ENCODE measurements around the gene CD8B. TPM values are rescaled to one million over a fixed set of nuclear protein-coding genes. Genes with fewer than 3 reads are reported as not detected.
"Not testable (repeated sequence)": the region's sequence is repeated elsewhere in the genome, so short reads cannot be mapped to it uniquely, and the experiment has no call there.

The CD8B gene
- total RNA-seq: not detected in 2 replicates
- polyA plus RNA-seq (2012): not detected

DNA sequence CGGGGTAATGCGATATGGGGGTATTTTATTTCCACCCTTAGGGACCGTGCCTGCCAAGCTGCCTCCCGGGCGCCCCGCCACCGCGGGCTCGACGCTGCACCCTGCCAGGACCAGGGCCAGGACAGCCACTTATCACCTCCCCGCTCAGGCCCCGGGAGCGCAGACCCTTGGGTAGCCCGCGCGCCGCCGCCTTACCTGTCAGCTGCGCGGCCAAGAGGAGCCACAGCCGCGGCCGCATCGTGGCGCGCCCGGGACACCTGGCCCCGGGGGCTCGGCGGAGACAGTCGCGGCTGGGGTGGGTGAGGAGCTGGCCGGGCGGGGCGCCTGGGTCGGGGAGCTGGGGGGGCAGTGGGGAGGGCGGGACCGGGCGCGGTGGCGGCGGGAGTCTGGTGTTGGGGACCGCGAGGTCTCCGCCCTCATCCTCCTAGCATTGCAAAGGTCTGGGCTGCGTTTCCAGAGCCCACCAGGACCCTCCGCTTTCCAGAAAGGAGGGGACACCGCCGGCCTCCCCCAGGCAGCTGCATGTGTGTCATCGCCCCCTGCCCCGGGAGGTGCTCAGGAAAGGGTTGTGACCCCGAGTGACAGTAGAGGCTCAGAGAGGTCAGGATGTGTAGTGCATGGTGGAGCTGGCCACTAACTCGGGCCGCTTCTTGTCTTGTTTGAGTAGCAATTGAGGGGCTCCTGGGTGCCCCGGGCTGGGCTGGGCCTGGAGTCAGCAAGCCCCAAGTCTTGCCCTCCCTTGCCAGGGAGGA lies at the start of gene CD8B:
Gene CD8B, minus strand, starts transcription at position 259 of the 752 bp plus-strand sequence. Its CDS starts 21 bp downstream, at position 238.
- DNase-seq (ENCODE audit: low read depth): not testable (repeated sequence)

DNA sequence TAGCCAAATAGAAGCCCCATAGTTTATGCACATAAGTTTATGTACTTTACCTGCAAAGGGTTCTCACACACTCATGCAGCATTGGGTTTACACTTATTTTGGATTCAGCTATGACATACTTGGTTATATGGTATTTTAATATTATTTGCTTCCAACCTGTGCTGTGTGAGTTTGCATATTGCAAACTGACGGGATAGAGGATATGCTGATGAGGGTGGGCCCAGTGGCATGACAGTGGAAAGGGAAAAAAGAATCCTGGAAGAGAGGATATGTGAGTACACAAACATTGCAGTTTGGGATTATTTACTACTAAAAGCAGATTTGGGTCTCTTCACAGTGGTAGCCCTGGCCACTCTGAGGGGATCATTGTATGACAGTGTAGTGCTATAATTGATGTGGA lies 44.2 kb upstream of the CD8B start:
- DNase-seq (ENCODE audit: low read depth): not testable (repeated sequence)

DNA sequence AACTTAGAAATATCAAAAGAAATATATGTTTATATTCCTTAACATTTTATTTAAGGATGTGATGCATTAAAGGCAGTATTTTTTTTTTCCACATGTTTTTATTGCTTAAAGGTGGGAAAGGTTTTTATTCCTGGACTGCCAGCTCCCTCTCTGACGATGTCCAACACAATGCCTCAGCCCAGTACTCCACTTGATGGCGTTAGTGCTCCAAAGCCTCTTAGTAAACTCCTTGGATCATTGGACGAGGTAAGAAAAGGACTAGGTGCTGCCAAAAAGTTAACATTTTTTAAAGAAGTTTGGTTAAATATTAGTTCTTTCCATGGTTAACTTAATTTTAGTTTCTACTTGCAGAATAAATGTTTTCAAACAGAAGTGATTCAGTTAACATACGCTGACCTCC lies 39.0 kb upstream of the CD8B start:
- peak; percentile 5 for DNase-seq (ENCODE audit: low read depth)

DNA sequence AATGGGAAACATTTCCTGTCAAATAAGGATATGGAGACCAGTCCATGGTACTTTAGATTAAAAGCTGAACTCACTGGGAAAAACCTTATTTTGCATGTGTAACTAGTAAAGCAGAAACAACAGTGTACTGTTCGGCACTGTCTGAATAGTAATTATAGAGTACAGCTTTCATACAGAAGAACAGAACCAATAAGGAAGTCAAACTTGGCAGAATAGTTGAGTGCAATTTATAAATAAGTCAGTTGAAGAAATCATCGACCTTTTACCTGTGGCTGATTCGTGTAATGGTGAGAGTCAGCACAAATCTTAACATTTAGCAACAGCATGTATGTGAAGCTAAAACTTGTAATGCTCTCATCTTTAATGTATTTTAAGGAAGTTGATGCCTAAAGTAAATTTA lies 24.3 kb upstream of the CD8B start:
- DNase-seq (ENCODE audit: low read depth): not testable (repeated sequence)

DNA sequence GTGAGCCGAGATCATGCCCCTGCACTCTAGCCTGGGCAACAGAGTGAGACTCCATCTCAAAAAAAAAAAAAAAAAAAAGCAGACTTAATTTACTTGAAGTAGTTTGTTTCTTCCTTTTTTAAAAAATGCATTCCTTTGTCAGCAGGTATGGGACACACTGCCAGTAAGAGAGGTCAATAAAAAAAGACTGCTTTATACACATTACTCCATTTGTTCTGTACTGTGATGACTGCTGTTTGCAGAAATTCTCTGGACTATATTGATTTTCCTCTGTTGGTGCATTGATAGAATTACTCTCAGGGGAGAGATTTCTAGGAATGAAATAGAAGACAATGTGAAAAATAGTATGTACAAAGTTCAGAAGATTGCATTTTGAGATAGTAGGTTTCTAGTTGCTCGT lies 21.2 kb upstream of the CD8B start:
- DNase-seq (ENCODE audit: low read depth): not testable (repeated sequence)

DNA sequence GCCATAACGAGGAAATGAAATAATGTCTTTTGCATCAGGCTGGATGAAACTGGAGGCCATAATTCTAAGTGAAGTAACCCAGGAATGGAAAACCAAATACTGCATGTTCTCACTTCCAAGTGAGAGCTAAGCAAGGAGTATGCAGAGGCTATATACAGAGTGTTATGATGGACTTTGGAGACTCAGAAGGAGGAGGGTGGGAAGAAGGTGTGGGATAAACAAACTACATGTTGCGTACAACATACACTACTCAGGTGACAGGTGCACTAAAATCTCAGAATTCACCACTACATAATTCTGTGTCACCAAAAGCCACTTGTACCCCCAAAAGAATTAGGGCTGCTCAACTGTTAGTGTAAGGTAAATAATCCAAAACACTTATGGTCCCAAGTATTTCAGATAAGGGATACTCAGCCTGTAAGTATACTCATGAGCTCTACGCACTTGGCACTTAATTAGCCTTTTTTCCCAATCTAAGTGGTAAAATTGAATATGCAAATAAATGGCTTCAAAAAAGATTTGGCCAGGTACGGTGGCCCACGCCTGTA lies 20.5 kb upstream of the CD8B start:
- DNase-seq (ENCODE audit: low read depth): not testable (repeated sequence)

DNA sequence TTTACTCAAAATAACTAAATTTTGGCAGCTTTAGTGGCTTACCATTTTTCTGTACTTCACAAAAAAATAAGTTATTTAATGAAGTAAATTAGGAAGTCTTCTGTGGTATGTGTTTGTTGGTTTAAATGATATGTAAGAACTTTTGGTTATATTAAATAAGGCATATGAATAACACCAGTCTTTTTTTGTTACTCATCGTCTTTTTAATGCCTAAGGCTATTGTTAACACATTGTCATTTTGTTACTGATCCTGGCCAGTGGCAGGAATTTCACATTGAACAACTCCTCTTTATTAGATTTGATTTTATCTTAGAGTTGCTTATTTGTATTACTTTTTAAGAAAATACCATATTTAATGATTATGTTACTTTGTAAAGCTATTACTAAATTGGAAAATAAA lies 17.3 kb upstream of the CD8B start:
- DNase-seq (ENCODE audit: low read depth): not testable (repeated sequence)

DNA sequence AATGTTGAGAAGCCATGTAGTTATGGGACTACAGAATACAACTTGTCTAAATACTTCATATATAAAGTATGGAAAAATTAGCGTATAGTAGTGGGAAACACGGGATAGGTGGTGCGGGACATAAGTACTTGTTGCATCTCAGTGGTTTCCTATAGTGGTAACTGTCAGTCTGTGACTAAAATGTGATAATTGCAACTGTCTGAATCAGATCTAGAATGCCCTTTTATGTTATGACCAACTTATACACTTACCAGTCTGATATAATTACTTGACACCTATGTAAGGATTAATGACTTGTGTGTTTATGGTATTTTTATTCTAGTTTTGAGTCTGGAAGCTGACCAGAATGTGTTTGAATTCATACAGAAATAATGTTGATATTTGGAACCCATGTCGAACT lies 9.3 kb upstream of the CD8B start:
- not testable (repeated sequence) for DNase-seq (ENCODE audit: low read depth)

DNA sequence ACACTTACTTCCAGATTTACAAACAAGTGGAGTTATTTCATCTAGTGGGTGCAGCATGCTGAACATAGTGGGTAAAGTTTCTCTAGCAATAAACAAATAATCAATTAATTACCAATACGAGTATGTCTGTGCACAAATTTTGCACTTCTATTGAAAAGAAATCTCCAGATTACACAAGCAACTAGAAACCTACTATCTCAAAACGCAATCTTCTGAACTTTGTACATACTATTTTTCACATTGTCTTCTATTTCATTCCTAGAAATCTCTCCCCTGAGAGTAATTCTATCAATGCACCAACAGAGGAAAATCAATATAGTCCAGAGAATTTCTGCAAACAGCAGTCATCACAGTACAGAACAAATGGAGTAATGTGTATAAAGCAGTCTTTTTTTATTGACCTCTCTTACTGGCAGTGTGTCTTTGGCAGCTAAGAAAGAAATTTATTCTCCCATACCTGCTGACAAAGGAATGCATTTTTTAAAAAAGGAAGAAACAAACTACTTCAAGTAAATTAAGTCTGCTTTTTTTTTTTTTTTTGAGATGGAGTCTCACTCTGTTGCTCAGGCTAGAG lies 7.3 kb upstream of the CD8B start:
- not testable (repeated sequence) for DNase-seq (ENCODE audit: low read depth)

DNA sequence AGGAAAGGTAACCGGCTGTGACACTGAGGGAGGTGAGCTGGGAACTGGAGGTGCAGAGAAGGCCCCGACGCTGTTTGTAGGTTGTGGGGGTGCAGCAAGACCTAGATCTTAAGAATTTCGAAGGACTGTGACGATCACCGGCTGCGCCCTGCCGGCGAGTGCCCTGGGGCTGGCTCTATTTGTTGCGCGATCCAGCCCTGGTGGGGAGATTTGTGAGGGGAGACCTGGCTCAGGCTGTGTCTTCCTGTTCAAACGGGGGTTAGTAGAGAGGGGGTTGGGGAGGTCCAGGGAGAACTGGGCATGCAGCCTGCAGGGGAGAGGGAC lies 656 bp upstream of the CD8B start:
- DNase-seq (ENCODE audit: low read depth): not testable (repeated sequence)

DNA sequence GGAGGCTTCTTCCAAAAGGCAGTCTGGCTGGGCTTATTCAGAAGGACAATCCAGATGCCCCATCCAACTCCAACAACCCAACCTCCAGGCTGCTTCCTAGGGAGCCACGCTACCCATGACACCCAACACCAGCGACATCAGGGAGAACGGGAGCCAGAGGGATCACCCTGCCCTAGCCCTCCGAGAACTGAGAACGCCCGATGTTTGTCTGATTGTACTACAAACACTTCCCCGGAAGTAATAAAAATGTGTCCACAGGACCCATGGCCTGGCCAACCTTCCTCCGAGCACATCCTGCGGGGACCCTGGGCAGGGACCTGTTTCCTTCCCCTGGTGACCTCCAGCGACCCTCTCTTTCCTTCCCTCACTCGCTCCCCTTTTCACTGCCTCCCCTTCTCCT lies 511 bp downstream of the CD8B start:
- DNase-seq (ENCODE audit: low read depth): not testable (repeated sequence)

DNA sequence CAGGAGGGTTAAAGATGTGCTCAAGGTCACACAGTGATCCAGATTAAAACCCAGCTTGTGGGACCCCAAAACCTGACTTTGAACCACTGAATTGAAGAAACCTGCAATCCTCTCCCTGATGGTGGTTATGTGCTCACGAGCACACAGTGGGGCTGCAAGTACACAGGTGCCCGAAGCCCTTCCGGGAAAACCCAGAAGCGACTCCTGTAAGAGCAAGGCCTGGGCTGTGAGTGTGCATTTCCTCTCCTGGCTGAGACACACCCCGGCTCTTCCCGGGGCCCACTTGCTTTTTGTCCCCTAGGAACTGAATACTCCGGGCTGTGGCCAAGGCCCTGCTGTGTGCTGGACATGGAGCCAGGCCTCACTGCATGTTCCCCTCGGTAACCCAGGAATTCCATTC lies 1.1 kb downstream of the CD8B start:
- not testable (repeated sequence) for DNase-seq (ENCODE audit: low read depth)

DNA sequence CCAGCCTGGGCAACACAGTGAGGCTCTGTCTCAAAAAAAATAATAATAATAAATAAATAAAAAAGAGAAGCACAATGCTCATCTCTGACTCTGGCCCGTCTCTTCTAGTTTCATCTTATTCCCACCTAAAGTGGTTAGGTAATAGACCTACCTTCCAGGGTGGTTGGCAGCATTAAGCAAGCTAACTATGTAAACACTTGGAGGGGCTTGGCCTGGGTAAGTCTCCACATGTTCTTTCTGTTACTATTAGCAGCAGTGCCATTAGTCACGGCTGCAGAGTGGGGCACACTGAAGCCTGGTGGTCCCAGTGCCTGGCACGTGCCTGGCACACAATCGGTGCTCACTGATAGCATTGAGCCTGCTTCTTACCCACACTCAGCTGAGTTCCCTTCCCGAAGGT lies 4.0 kb downstream of the CD8B start:
- DNase-seq (ENCODE audit: low read depth): not testable (repeated sequence)

DNA sequence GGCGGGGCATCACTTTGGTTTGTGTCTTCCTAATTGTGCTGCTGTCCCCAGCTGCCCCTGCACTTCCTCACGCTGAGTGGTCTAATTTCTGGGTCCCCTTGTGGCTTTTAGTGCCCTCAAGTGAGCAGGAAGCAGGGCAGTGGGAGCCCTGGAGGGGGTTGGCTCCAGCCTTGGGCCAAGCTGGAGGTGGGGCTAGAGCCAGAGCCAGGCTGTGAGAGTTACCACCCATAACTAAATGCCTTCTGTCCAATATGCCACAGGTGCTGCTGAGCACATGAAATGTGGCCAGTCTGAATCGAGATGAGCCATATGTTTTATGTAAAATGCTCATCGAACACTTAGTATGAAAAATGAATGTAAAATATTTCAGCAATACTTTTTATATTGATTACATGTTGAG lies 5.2 kb downstream of the CD8B start:
- not testable (repeated sequence) for DNase-seq (ENCODE audit: low read depth)

DNA sequence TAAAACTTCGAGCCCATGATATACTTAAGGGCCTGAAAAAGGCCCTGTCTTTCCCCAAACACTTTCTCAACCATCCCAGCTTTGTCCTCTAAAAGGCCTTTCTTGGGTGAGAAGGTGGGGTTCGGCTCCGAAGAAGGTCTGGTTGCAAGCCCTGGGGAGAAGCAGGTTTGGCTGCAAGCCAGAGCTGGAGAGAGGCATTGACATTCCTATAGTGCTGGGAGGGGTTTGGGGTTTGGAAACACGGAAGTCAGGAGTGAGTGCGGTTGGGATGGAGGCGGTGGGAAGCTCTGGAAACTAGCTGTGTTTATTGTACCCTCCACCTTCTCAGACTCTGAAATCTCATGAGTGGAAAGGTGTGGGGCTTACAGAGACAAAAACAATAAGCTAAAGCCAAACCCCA lies 5.7 kb downstream of the CD8B start:
- DNase-seq (ENCODE audit: low read depth): peak; percentile 1

DNA sequence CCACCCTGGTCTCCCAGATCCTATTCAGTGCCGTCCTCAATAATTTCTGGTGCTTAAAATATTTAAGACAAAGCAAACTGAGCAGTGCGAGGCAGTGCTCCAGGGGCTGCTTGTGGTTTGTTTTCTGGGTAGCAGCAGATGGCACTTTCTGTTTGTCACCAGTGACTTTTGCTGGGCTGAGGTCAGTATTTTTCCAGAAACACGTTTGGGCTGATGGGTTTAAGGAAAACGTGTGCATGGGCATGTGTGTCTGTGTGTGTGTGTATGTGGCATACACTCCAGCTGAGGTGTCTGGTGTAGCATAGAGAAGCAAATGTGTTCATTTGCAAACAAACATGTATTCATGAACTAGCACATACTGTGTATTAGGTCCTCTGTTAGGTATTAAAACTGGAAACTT lies 10.1 kb downstream of the CD8B start:
- peak; percentile 39 for DNase-seq (ENCODE audit: low read depth)

DNA sequence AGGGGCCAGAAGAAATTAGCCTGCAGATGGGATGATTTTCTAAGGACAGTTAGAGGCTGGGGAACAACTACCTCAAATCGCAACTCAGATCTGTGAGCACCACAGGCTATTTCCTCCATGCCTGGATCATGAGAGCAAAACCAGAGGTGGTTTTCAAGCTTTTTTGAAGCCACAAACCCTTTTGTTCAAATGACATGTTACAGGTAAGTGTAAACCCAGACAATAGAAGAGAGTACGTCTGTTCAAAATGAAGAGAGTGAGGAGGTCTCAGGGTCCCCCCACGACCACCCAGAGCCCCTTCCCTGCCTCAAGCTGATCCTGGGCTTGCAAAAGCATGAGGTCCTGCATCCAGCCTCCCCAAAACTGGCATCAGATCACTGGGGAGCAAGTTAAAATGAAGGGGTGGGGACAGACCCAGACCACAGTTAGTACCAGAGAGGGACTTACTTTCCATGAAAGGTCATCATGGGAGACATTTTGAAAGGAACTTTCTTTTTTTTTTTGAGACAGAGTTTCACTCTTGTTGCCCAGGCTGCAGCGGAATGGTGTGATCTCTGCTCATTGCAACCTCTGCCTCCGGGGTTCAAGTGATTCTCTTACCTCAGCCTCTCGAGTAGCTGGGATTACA lies 19.0 kb downstream of the CD8B start:
- not testable (repeated sequence) for DNase-seq (ENCODE audit: low read depth)

DNA sequence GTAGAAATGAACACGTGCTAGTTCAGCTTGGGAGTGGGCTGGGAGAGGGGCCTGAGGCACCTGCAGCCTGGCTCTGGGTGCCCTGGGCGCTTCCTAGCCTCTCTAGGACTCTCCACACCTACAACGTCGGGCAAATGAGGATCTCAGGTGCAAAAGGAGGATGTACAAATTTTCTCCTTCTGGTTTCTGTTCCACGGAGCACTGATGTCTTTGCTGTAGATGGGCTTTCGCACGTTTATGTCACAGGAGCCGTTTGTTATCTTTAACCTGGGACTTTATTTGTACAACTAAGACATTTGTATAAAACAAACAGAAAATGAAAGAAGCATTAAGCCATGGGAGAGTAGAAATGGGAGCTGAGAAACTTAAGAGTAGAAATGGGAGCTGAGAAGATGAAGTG lies 20.4 kb downstream of the CD8B start:
- DNase-seq (ENCODE audit: low read depth): not testable (repeated sequence)

DNA sequence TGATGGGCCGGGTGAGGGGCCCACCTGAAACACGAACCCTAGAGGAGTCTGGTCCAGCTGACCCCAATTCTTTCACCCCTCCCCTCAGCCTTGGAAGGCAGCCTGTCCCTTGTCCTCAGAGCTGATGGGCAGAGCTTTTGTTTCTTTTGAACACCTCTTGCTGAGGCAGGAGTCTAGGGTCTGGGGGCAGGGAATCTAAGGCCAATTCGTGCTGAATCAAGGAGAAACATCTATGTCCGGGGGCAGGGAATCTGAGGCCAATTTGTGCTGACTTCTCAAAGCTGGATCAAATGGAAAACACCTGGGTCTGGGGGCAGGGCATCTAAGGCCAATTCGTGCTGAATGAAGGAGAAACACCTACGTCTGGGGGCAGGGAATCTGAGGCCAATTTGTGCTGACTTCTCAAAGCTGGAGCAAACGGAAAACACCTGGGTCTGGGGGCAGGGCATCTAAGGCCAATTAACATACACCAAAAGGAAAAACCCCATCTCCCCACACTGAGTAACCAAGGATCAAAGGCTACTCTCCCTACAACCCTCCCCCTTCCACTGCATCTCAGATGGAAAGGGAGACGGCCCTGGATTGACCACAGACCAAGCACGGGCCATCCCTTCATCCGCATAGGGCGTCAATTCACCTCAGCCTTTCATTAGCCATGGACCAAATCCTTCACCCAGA lies 21.7 kb downstream of the CD8B start:
- DNase-seq (ENCODE audit: low read depth): not testable (repeated sequence)

DNA sequence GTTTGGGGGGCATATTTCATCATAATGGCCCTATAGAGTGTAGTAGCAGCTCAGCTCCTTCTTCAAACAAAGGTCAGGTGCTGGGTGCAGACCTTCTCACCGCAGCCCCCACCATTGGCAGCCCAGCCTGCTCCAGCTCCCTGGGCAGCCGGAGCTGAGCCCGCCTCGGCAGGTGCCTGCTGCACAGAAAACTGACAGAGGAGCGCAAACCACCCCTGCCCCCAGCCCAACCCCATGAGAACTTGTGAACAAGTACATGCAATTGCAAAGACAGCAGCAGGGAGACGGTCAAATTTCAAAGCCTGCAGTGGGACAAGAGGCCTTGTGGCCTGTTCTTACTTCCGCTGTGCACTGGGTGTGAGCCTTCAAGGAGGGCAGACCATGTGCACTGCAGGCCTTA lies 22.2 kb downstream of the CD8B start:
- not testable (repeated sequence) for DNase-seq (ENCODE audit: low read depth)

DNA sequence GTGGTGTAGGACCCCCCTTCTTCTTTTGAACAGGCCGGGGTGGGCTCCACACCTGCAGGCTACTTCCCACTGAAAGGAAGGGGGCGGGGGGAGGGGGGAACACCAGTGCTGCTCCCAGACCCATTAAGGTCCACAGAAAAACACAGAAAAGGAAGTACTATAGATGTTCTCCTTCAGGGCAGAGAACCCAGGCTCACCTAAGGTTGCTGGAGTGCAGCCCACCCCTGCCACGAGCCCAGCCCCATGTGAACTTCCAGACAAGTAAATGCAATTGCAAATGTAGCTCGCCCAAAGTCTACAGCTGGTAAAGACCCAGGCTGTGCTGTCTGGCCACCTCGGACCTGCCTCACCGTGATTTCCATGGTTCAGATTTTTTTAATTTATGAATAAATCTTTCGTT lies 24.0 kb downstream of the CD8B start:
- DNase-seq (ENCODE audit: low read depth): not testable (repeated sequence)

Measured in myocyte (in vitro differentiated cells).